GM21360 (cell line): ENCODE results near the gene NXN.
"Not testable (repeated sequence)": the region's sequence is repeated elsewhere in the genome, so short reads cannot be mapped to it uniquely, and the experiment has no call there.

Source experiments
- ATAC-seq: cut with Tn5 transposase; IDR thresholded peaks from one replicate; pipeline ENCODE4 v1.9.1; 2021; ENCODE audit warnings: mild to moderate bottlenecking, moderate library complexity; ENCODE audit not compliant: unreplicated experiment

NXN gene

DNA sequence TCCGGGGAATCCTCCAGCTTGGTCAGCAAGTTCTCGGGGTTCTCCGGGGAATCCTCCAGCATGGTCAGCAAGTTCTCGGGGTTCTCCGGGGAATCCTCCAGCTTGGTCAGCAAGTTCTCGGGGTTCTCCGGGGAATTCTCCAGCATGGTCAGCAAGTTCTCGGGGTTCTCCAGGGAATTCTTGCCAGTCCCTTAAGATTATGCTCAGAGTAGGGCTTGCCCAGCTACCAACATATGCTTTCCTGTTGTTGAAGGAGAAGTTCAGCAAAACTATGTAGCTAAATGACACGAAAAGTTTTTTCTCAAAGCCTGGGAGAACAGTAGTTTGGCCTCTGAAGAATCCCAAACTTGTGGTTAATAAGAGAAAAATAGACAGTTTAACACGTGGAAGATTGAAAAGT, 112.3 kb downstream of the NXN start:
- ATAC-seq, result not testable (repeated sequence)

DNA sequence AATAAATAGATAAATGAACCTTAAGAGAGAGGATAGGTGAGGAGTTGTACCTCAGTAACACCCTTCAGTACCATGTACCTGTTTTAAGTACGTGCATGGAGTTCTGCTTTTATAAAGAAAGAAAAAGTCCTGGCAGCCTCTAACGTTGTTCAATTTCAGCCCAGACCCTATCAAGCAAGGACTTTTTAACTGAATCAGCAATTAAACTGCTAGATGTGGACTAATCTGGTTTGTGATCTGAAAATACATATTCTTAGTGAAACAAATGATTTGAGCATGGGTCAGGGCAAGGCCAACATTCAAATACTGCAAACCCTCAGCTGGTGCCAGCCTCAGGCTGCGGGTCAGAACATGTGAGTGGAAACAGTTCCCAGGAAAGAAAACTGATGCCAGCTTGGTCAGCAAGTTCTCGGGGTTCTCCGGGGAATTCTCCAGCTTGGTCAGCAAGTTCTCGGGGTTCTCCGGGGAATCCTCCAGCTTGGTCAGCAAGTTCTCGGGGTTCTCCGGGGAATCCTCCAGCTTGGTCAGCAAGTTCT, 112.9 kb downstream of the NXN start:
- ATAC-seq, result no peak

DNA sequence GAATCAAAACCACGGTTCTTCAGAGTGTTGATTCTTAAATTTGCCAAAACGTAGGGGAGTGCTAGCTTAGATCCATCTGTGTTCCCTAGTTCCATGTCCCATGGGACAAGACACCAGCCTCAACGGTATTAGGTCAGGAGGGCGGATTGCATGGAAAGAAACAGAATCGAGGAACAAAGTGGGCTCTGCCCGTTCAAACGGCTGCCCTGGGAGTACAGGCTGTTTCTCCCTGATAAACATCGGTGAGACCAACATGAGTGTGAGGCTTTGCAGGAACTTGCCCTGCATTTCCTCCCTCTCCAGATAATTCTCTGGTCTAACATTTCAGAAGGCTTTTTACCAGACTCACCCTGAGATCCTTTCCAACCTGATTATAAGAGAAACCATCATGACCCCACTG, 115.3 kb downstream of the NXN start:
- ATAC-seq, result no peak

DNA sequence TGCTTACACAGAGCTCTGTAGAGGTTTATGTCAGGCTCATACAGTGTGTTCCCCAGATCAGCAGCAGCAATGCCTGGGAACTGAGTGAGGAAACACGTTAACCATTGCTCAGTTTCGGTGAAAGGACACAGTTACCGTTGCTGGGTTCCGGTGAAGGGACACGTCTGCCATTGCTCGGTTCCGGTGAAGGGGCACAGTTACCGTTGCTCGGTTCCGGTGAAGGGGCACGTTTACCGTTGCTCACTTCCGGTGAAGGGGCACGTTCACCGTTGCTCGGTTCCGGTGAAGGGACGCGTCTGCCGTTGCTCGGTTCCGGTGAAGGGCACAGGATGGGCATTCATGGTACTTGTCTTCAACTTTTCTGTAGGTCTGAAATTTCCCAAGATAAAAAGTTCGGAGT, 115.7 kb downstream of the NXN start:
- no peak for ATAC-seq

DNA sequence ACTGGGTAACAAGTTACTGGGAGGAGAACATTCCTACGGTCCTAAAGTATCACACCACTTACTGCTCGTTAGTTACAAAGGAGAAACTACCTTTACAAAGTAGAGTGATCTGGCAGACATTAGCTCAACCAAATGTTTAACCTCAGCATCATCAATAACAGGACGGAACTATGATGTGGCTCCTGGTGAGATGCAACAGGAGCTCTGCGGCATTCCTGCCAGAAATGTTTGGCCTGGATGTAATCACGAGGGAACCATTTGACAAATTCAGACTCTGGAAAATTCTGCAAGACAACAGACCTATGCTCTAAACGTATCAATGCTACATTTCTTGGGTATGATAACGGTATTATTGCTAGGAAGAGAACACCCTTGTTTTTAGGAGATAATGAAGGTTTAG, 117.0 kb downstream of the NXN start:
- no peak for ATAC-seq

DNA sequence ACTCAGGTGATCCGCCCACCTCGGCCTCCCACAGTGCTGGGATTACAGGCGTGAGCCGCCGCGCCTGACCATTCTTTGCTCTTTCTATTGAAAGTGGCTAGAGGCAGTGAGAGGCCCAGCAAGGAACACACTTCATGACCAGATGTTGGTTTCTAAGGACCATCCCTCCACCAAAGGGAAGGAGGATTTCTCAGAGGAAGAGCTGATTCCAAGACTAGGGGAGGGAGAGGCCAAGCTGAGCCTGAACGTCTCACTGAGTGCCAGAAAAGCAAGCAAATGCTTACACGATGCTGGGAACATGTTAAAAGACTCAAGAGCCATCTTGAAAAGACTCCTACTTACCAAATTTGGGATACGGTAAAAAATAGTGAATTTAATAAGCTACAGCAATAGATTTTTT, 118.2 kb downstream of the NXN start:
- ATAC-seq, result no peak

DNA sequence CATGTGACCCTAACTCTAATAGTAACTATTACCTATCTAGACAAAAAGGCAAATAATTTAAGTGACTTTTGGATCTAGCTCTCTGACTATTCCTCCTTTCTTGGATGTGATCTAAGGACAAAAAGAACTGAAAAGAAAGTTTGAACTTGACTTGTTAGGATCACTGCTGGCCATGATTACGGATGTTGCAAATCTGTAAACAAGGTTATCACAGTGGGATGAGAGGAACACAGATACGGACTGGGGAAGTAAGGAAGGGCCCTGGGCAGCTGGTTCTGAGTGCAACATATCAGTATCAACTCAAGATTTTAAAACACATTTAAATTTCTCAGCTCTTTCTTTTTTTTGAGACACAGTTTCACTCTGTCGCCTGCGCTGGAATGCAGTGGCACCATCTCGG, 118.8 kb downstream of the NXN start:
- no peak for ATAC-seq

DNA sequence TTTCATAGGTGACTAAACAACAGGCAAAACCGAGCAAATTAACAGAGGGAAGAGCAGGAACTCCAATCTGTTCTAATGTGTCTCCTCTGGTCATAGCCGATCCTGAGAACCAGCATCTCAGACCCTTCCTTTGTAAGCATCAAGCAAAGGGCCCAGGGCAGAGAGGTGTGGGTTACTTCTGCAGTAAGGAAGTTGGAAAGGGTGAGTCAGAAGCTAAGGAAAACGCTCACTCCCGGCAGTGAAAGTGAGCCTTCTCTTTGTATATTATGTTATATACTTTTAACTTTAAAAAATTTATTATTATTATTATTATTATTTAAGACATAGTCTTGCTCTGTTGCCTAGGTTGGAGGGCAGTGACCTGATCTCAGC, 119.8 kb downstream of the NXN start:
- ATAC-seq, result no peak

DNA sequence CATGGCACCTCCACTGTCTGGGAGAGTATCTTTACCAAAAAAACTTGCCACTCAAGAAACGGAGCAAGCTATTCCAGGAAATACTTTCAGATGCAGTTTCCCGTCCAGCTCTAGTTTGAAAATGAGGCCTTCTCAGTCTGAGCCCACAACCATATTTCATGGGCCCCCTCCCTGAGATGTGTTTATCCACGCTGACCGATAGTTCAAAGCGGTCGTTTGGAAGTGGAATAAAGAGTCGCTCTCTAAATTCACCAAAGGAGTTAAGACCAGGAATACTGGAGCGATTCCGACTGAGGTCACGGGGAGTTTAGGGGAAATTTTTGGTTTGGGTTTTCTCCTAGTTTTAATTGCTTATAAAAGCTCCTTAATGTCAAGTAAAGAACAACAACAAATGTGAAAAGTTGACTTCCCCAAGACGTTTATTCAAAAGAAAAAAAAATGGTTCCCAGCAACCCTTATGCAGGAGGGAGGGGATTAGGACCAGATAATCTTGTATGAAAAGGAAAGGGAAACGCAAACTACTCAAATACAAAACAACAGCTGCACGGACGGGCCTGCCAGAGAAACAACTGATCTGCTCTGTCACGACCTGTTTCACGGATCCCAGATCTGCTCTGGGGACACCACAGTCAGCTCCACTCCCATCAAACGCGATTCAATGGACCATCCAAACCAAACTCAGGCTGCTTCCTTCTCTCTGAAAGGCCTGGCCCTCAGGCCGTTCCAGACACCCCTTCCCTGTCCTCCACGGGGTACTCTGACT, 120.3 kb downstream of the NXN start:
- ATAC-seq, result no peak

DNA sequence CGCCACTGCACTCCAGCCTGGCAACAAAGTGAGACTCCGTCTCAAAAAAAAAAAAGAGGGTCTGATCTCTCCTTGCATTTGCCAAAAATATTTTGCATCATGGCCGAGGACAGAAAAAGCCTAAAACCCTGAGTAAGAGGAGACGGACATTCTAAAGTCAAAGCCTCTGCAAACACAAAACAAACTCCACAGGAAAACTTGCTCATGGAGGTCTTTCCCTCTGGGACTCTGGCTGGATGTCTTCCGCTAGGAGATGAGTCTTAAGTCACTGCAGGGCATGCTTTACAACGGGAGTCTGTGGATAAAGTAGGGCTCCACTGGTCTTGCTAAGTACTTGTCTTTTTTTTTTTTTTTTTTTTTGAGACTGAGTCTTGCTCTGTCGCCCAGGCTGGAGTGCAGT, 123.4 kb downstream of the NXN start:
- no peak for ATAC-seq

DNA sequence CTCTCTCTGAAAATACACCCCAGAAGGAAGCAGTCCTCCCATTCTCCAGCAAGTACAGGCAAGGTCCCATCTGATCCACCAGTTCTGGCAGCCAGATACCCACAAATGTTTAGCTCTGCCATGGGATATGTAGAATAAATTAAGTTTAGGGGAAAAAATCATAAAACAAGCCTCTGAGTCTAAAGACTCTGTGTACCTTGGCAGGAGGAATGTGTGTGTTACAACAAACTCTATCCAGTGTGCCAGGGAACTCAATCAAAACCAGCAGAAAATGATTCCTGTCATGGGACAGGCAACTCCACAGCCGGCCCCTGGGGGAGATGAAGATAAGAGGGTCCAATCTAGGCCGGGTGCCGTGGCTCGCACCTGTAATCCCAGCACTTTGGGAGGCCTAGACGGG, 124.0 kb downstream of the NXN start:
- no peak for ATAC-seq

DNA sequence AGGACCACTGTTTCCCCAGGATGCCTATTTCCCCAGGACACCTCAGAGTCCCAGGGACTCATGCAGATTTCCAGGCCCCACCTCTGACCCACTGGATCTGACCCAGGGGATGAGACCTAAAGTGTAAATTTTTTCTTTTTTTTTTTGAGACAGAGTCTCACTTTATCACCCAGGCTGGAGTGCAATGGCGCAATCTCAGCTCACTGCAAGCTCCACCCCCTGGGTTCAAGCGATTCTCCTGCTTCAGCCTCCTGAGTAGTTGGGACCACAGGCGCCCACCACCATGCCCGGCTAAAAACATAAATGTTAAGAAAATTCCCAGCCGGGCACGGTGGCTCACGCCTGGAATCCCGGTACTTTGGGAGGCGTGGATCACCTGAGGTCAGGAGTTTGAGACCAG, 126.7 kb downstream of the NXN start:
- not testable (repeated sequence) for ATAC-seq

DNA sequence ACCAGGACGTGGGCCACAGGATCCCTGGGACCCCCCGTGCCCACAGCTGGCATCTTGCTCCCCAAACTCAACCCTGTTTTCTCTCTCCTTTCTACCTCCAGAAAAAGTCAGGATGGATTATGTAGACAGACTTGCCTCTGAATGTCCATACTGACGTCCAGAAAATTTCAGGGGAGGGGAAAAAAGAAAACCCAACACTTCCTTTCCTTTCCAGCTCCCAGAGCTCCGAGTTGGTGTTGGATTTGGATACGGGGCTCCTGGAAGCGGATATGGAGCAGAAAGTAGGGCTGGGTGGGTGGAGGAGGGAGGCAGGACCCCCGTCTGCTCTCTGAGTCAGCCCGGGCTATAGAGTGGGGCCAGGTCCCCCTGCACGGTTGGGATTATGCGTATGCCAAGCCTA, 127.2 kb downstream of the NXN start:
- ATAC-seq, result no peak

DNA sequence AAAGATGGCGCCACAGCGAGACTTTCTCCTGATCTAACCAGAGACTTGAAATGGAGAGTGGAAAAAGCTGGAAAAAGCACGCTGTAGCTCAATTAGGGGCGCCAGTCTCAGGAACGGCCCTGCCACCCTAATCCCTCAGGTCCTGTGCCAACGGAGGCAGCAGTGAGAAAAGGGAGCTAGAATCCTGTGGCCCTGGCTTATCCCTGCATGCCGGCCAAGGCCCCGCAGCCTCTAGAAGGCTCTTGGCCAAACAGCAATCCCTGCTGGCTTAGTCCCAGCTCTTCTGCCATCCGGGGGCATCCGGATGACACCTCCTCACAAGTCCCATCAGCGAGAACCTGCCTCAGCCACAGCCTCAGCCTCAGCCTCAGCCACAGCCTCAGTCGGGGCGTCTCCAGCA, 127.7 kb downstream of the NXN start:
- ATAC-seq, result no peak

DNA sequence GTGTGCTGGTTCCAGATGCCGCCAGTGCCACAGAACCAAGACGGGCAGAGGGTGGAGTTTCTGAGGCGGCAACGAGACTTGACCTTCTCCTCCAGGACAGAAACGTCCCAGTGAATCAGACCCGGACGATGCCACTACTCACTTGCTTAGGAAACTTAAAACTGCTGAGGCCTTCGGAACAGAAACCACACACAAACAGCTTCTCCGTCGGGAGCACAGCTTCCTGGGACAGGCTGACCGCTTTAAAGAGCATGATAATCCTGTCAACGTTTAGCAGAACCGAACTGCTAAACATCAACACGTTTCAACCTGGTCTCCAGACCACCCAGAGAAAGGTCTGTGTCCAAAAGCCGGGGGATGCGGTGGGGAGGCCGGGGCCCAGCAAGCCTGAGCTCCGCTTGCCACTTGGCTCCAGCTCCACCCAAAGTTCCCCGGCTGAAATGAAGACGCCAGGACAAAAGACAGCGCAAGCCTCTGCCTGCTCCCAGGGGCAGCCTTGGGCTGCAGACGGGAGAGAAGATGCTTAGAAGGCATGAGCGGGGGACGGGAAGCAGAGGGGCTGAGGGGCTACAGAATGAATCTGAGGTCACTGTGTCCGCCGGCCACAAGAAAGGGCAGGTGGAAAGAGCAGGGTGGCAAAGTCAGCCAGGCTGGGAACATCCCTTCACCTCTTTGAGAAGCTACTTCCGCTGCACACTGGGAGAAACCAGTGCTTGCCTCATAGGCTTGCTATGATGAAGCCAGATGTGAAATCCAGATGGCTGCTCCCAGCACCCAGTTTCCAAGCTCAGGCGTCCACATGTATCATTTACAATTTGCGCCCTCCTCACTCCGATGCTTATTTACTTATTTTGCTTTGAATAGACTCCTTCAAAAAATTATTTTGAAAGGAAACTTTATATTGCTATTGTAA, 128.5 kb downstream of the NXN start:
- ATAC-seq, result no peak

DNA sequence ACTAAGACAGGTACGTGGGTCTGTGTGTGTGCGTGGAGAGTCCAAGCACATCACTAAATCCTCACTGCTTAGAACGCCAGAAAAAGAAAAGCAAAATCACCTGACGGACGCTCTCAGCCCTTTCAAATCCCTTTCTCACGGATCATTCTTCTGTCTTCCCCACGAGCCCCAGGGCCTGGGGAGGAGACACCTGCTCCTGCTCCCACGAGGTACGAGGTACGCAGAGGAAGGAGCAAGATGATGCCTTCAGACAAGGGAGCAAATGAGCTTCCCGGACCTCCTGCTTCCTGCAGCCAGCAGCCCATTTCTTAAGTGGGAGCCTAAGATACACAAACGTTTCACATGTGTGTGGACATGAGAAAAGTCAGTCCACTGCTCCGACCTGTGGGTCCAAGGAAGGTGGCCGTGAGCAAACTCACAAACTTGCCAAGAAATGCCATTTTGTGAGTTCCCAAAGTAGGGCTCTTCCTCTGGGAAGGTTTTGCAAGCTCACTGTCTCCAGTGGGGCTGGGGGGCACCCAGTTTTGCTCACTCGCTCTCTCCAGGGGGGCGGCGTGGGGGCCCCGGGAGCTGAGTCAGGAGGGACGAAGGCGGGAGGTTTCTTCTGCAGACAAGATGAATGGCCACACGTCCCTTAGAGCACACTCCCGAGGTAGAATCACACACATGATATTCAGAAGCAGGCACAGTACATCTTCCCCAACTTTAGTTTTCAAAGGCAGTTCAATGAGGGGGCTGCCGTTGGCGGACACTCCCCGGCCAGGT, 129.3 kb downstream of the NXN start:
- ATAC-seq, result no peak

DNA sequence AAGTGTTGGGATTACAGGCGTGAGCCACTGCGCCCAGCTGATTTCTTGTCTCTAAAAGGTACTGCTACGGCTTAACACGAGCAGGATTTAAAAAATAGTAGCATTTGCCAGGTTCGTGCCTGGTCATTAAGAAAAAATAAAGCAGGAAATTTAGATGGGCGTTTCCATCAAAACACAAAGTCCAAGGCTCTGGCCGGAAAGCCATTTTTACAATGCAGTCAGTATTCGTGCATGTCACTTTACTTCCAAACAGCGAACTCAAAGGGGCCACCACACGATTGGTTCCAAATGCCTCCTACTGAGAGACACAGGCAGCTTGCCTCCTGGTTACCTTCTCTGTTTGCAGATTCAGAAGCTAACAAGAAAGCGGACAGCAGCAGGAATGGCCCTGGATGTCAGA, 131.2 kb downstream of the NXN start:
- no peak for ATAC-seq

DNA sequence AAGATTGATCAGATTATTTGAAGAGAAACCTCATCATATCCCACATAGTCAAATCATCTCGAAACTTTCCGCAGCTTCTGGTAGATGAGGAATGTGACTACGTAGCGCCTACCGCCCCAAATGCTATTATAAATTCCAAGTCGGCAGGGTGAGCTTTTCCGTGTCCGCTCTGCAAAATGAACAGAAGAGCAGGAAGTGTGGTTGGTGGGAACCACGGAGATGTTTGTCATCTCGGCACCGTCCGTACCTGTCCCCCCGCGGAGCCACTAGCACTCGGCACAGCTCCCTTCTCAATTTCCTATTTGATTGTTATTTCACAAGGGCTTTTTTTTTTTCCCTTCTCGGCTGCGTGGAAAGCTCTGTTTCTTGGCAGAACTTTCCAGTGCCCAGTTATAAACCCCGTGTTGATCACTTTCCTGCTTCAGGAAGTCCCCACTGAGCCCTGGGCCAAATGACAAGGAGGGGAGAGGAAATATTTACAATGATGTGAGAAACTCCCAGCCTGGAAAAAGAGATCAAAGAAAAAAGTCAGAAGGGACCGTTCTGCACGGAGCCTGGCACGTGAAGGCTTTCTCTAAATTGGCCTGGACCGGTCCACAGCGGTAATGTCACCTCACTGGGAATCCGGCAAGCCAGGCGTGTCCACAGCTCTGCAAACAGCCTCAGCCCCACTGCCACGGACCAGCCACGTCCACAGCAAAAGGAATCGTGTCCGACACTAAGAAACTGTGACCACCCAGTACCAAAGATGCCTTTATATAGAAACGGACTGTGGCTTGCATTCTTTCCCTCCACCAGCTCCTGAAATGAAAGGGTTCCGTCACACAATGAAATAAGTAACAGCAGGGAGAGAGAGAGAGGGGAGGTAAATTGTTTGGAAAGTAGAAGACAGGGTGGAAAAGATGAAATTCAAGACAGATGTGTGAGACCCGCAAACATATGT, 132.4 kb downstream of the NXN start:
- ATAC-seq, result no peak

DNA sequence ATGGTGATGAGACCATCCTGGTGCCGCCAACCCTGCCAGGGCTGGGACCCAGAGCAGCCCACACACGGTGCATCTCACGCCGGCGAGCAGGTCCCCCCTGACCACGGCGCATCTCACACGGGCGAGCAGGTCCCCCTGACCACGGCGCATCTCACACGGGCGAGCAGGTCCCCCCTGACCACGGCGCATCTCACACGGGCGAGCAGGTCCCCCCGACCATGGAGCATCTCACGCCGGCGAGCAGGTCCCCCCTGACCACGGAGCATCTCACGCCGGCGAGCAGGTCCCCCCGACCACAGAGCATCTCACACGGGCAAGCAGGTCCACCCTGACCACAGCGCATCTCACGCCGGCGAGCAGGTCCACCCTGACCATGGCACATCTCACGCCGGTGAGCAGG, 138.3 kb downstream of the NXN start:
- ATAC-seq, result no peak

DNA sequence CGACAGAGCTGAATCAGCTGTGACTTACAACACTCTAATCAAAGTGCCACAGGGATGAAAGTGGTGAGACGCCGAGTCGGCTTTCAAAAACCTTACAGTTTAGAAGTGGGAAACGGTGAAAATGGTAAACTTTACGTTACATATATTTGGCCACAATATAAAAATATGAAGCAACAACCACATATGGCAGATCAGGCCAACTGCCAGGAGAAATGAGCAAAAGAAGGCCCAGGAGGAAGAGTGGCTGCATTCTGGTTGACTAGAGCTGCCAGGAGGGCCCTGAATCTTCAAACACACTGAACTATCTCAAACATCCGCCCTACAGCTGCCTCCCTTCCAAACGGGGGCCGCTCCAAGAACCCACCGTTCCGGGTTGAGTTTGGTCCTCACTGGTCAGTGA, 141.1 kb downstream of the NXN start:
- ATAC-seq, result no peak
